ENCODE results near the gene STXBP4. TPM values are rescaled to one million over a fixed set of nuclear protein-coding genes. Genes with fewer than 3 reads are reported as not detected.

The STXBP4 gene

GRCh38 chr17:55210292-55210691 is 241.7 kb downstream of the STXBP4 start:
- Histone ChIP-seq H3K4me3 (ENCODE audit: low read length) (no peak overlapping the region), H3K27me3 (ENCODE audit: control insufficient read depth, insufficient read depth, low read length) (no peaks in the 10 kb centered on the region), H3K9ac (ENCODE audit: low read depth, low read length) (no peak overlapping the region), H3K9me3 (replicated peaks; ENCODE audit: low read length) (no peaks in the 10 kb centered on the region), H3K4me2 (ENCODE audit: low read length) (no peak overlapping the region), H3K4me1 (ENCODE audit: control insufficient read depth, insufficient read depth, low read length) (no peaks in the 10 kb centered on the region), H3K36me3 (ENCODE audit: insufficient read depth, low read length) (no peaks in the 10 kb centered on the region)

DNA sequence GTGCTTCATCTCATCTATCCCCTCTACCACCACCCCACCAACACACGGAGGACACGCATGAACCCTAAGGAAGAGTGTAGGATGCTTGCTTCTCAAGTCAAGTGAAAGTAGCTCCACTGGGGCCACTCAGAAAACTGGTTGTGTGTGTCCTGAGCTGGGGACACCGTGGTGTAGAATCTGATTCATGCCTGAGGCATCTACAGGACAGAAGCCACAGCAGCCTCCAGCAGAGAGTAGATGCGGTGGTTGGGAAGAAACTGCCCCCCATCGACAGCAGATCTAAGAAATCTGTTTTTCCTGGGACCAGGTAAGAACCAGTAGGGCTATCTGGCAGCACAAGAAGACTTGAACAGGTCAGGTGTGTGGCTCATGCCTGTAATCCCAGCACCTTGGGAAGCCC is 244.3 kb downstream of the STXBP4 start:
- no peaks in the 10 kb centered on the region for H3K9me3 ChIP-seq (replicated peaks; ENCODE audit: low read length)
- H3K9ac ChIP-seq (ENCODE audit: low read depth, low read length): no peak overlapping the region
- H3K4me2 ChIP-seq (ENCODE audit: low read length): no peak overlapping the region

GRCh38 chr17:55215711-55216110 is 247.1 kb downstream of the STXBP4 start:
- Histone ChIP-seq H3K9me3 (replicated peaks; ENCODE audit: low read length) (no peaks in the 10 kb centered on the region), H3K9ac (ENCODE audit: low read depth, low read length) (no peak overlapping the region), H3K36me3 (ENCODE audit: insufficient read depth, low read length) (no peaks in the 10 kb centered on the region), H3K27me3 (ENCODE audit: control insufficient read depth, insufficient read depth, low read length) (no peaks in the 10 kb centered on the region), H3K4me3 (ENCODE audit: low read length) (no peak overlapping the region), H3K4me1 (ENCODE audit: control insufficient read depth, insufficient read depth, low read length) (no peaks in the 10 kb centered on the region), H3K4me2 (ENCODE audit: low read length) (no peak overlapping the region)

More for the DNA sequence above, 244.3 kb downstream of the STXBP4 start:
- no peak overlapping the region for H3K4me3 ChIP-seq (ENCODE audit: low read length)
- H3K36me3 ChIP-seq (ENCODE audit: insufficient read depth, low read length): no peaks in the 10 kb centered on the region
- H3K27me3 ChIP-seq (ENCODE audit: control insufficient read depth, insufficient read depth, low read length): no peaks in the 10 kb centered on the region
- no peaks in the 10 kb centered on the region for H3K4me1 ChIP-seq (ENCODE audit: control insufficient read depth, insufficient read depth, low read length)

- Histone ChIP-seq H3K9ac (ENCODE audit: low read depth, low read length) (no peak overlapping the region), H3K4me3 (ENCODE audit: low read length) (no peak overlapping the region), H3K4me1 (ENCODE audit: control insufficient read depth, insufficient read depth, low read length) (no peaks in the 10 kb centered on the region), H3K36me3 (ENCODE audit: insufficient read depth, low read length) (no peaks in the 10 kb centered on the region), H3K9me3 (replicated peaks; ENCODE audit: low read length) (no peaks in the 10 kb centered on the region), H3K27me3 (ENCODE audit: control insufficient read depth, insufficient read depth, low read length) (no peaks in the 10 kb centered on the region), H3K4me2 (ENCODE audit: low read length) (no peak overlapping the region)
Observed at GRCh38 chr17:55216888-55217287, 248.3 kb downstream of the STXBP4 start.

GRCh38 chr17:55219459-55219858 is 250.9 kb downstream of the STXBP4 start:
- Histone ChIP-seq H3K9ac (ENCODE audit: low read depth, low read length) (no peak overlapping the region), H3K4me2 (ENCODE audit: low read length) (no peak overlapping the region), H3K9me3 (replicated peaks; ENCODE audit: low read length) (no peaks in the 10 kb centered on the region), H3K4me3 (ENCODE audit: low read length) (no peak overlapping the region), H3K27me3 (ENCODE audit: control insufficient read depth, insufficient read depth, low read length) (no peaks in the 10 kb centered on the region), H3K4me1 (ENCODE audit: control insufficient read depth, insufficient read depth, low read length) (no peaks in the 10 kb centered on the region), H3K36me3 (ENCODE audit: insufficient read depth, low read length) (no peaks in the 10 kb centered on the region)

DNA sequence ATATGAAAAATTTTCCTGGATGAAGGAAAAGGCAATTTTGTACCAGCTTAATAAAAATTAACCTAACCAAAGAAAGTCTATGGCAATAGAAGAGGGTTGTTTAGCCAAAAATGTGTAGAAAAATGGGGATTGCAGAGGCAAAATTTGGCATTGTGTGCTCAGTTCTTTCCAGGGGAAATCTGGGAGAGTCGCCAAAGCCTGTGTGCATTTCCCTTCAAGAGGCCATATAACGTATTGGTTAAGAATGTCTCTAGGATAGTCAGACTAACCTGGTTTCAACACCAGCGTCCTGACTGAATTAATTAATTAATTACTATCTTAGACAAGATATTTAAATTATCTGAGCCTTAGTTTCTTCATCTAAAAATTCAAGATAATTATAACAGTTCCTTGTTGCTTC is 251.4 kb downstream of the STXBP4 start:
- H3K9me3 ChIP-seq (replicated peaks; ENCODE audit: low read length): no peaks in the 10 kb centered on the region
- H3K4me1 ChIP-seq (ENCODE audit: control insufficient read depth, insufficient read depth, low read length): no peaks in the 10 kb centered on the region
- no peak overlapping the region for H3K9ac ChIP-seq (ENCODE audit: low read depth, low read length)
- H3K27me3 ChIP-seq (ENCODE audit: control insufficient read depth, insufficient read depth, low read length): no peaks in the 10 kb centered on the region
- no peak overlapping the region for H3K4me3 ChIP-seq (ENCODE audit: low read length)
- no peak overlapping the region for H3K4me2 ChIP-seq (ENCODE audit: low read length)
- no peaks in the 10 kb centered on the region for H3K36me3 ChIP-seq (ENCODE audit: insufficient read depth, low read length)

Small RNA genes within 50 kb of the gene (small RNA-seq; reads per million reads assigned to genes)
- not detected for gene AC007485.1

Measured in skeletal muscle satellite cell (primary cell).